Liver (tissue), 3 donors: ENCODE measurements around the gene NLRP11.

Source experiments
- ATF3 ChIP-seq: IDR thresholded peaks from 2 replicates; pipeline ENCODE4 v1.6.1; 2016; ENCODE audit warnings: antibody characterized with exemption
- CTCF ChIP-seq: fragments of 150-350 bp; IDR thresholded peaks from 2 replicates; pipeline ENCODE4 v1.5.1; 2017; ENCODE audit warnings: improper control_type of control experiment, low read depth, low read length; ENCODE audit not compliant: missing input control
- EGR1 ChIP-seq, 2 donors: IDR thresholded peaks; 2 replicates each; pipeline ENCODE4 v1.6.1; 2016 to 2018; ENCODE audit warnings: antibody characterized with exemption in 2 of 2, low read depth in 2 of 2
- FOXA1 ChIP-seq: IDR thresholded peaks from 2 replicates; pipeline ENCODE4 v1.6.1; 2016; ENCODE audit warnings: antibody characterized with exemption
- HNF4G ChIP-seq: IDR thresholded peaks from 2 replicates; pipeline ENCODE4 v1.6.1; 2016; ENCODE audit warnings: antibody characterized with exemption
- JUND ChIP-seq, 2 donors: IDR thresholded peaks; 2 replicates each; pipeline ENCODE4 v1.6.1; 2016; ENCODE audit warnings: antibody characterized with exemption in 2 of 2
- REST ChIP-seq: IDR thresholded peaks from 2 replicates; pipeline ENCODE4 v1.6.1; 2016; ENCODE audit warnings: antibody characterized with exemption, mild to moderate bottlenecking
- SP1 ChIP-seq: IDR thresholded peaks from 2 replicates; pipeline ENCODE4 v1.6.1; 2018; ENCODE audit warnings: antibody characterized with exemption, mild to moderate bottlenecking
- ZBTB33 ChIP-seq: IDR thresholded peaks from 2 replicates; pipeline ENCODE4 v1.6.1; 2016; ENCODE audit warnings: antibody characterized with exemption
- donor health status: healthy.
- donor health status: healthy.

- TF ChIP-seq CTCF: no peak
- TF ChIP-seq REST: no peak
- TF ChIP-seq ZBTB33: no peak
- TF ChIP-seq JUND (IDR thresholded peaks at IDR 0.05): no peak
- TF ChIP-seq EGR1 (IDR thresholded peaks at IDR 0.05; ENCODE audit: low read depth in 2 of 2): no peak
- TF ChIP-seq FOXA1: no peak
- no peak for TF ChIP-seq ATF3
- TF ChIP-seq SP1: no peak
- TF ChIP-seq HNF4G: no peak
Observed at GRCh38 chr19:55838251-55838650, 6.5 kb upstream of the NLRP11 start.
